Panc1 (cell line): ENCODE measurements around the gene SLC6A19.

Experiments used
- CTCF ChIP-seq: fragments of 450-650 bp; IDR thresholded peaks from 2 replicates; pipeline ENCODE4 v1.5.1; 2017; ENCODE audit warnings: mild to moderate bottlenecking
- POLR2AphosphoS5 ChIP-seq: IDR thresholded peaks from 2 replicates; pipeline ENCODE4 v1.6.1; 2012; ENCODE audit warnings: mild to moderate bottlenecking, low read depth, low read length, moderate library complexity
- REST ChIP-seq, 2 experiments: IDR thresholded peaks; 2 replicates each; pipeline ENCODE4 v1.6.1; 2011 to 2012; ENCODE audit warnings: low read depth in 2 of 2, control low read depth in 1 of 2, low read length in 1 of 2, mild to moderate bottlenecking in 1 of 2, moderate library complexity in 1 of 2; ENCODE audit not compliant: insufficient read depth in 1 of 2
- SIN3A ChIP-seq: IDR thresholded peaks from 2 replicates; pipeline ENCODE4 v1.6.1; 2012; ENCODE audit warnings: low read depth, mild to moderate bottlenecking, low read length, moderate library complexity, borderline replicate concordance; ENCODE audit not compliant: insufficient read depth
- TCF7L2 ChIP-seq: IDR thresholded peaks from 2 replicates; pipeline ENCODE4 v1.6.1; 2011; ENCODE audit warnings: mild to moderate bottlenecking, low read depth, low read length, inconsistent platforms

GRCh38 chr5:1220831-1221230 is 19.4 kb downstream of the SLC6A19 start:
- no peak for TF ChIP-seq CTCF
- TF ChIP-seq REST (IDR thresholded peaks at IDR 0.05; ENCODE audit: insufficient read depth in 1 of 2, low read depth in 2 of 2, low read length in 1 of 2): no peak
- no peak for TF ChIP-seq POLR2AphosphoS5
- no peak for TF ChIP-seq TCF7L2
- TF ChIP-seq SIN3A: no peak
